Suprapubic skin (tissue), 4 donors: ENCODE measurements around the gene E2F1. TPM values are rescaled to one million over a fixed set of nuclear protein-coding genes. Genes with fewer than 3 reads are reported as not detected.

Experiments
- DNase-seq, 2 donors: peaks; one replicate each; pipeline ENCODE4 v3.0.0-alpha.2; 2019; ENCODE audit warnings: low spot score in 2 of 2
- H3K27ac ChIP-seq: fragments of 200-600 bp; sonication (generic); one replicate; pipeline ENCODE4 v1.5.1; 2019
- H3K27me3 ChIP-seq: fragments of 200-600 bp; sonication (generic); one replicate; pipeline ENCODE4 v1.5.1; 2019
- H3K36me3 ChIP-seq: fragments of 200-600 bp; sonication (generic); one replicate; pipeline ENCODE4 v1.5.1; 2019
- H3K4me1 ChIP-seq: fragments of 200-600 bp; sonication (generic); one replicate; pipeline ENCODE4 v1.5.1; 2019
- H3K4me3 ChIP-seq: fragments of 200-600 bp; sonication (generic); one replicate; pipeline ENCODE4 v1.5.1; 2019; ENCODE audit warnings: mild to moderate bottlenecking
- H3K9me3 ChIP-seq: fragments of 200-600 bp; sonication (generic); one replicate; pipeline ENCODE4 v1.5.1; 2019
- CTCF ChIP-seq, 2 donors: fragments of 200-600 bp in 1 of 2; fragments of 450-650 bp in 1 of 2; sonication (generic) in 1 of 2; IDR thresholded peaks; one replicate each; pipeline ENCODE4 v1.5.1; 2016 to 2019; ENCODE audit warnings: antibody characterized with exemption in 2 of 2, mild to moderate bottlenecking in 1 of 2, moderate library complexity in 1 of 2
- EP300 ChIP-seq: sonication (generic); formaldehyde crosslinking; IDR thresholded peaks from one replicate; pipeline ENCODE4 v1.6.1; 2017; ENCODE audit warnings: antibody characterized with exemption
- POLR2A ChIP-seq, 2 donors: fragments of 450-650 bp; IDR thresholded peaks; one replicate each; pipeline ENCODE4 v1.6.1; 2017; ENCODE audit warnings: antibody characterized with exemption in 2 of 2, mild to moderate bottlenecking in 2 of 2, moderate library complexity in 2 of 2
- POLR2AphosphoS5 ChIP-seq, 3 donors: sonication (generic); formaldehyde crosslinking; IDR thresholded peaks; one replicate each; pipeline ENCODE4 v1.6.1; 2017; ENCODE audit warnings: antibody characterized with exemption in 3 of 3
- whole genome bisulfite sequencing: methylation state at CpG from one replicate; pipeline ENCODE4 v1.1.5; 2018; 5-methylcytosine and 5-hydroxymethylcytosine counted together
- total RNA-seq, 4 donors: library from RNA; depleted of rRNA; stranded (reverse); fragments of >200 nt; gene quantifications; one replicate each; pipeline ENCODE4 v1.1.0, GENCODE V29; 2016

E2F1 gene
- total RNA-seq, 4 donors from 2014 or later, result 3.5 to 5.6 (median 4.6) TPM

- Histone ChIP-seq H3K9me3 (no peaks in the 10 kb centered on the region), H3K36me3 (no peaks in the 10 kb centered on the region), H3K4me1 (peaks cover 43% of the 10 kb centered on the region), H3K4me3 (no peak overlapping the region), H3K27me3 (no peaks in the 10 kb centered on the region), H3K27ac (peak overlapping the region; percentile 41)
- no peak for TF ChIP-seq POLR2AphosphoS5 (IDR thresholded peaks at IDR 0.05)
- no peak for TF ChIP-seq POLR2A (IDR thresholded peaks at IDR 0.05)
- TF ChIP-seq EP300, result no peak
- TF ChIP-seq CTCF (IDR thresholded peaks at IDR 0.05), result no peak
- 87% methylated on average over 8 of the region's 15 CpGs for WGBS
- no peak for DNase-seq
Observed at GRCh38 chr20:33677991-33678702, 8.0 kb downstream of the E2F1 start.

- Histone ChIP-seq H3K27ac (peak overlapping the region; percentile 91), H3K27me3 (no peaks in the 10 kb centered on the region), H3K36me3 (no peaks in the 10 kb centered on the region), H3K4me3 (no peak overlapping the region), H3K9me3 (no peaks in the 10 kb centered on the region), H3K4me1 (peaks cover 53% of the 10 kb centered on the region)
- WGBS, result 84% methylated on average over 6 of the region's 31 CpGs
- no peak for DNase-seq
- no peak for TF ChIP-seq EP300
- no peak for TF ChIP-seq POLR2A (IDR thresholded peaks at IDR 0.05)
- TF ChIP-seq POLR2AphosphoS5 (IDR thresholded peaks at IDR 0.05), result no peak
- TF ChIP-seq CTCF (IDR thresholded peaks at IDR 0.05), result no peak
Observed at GRCh38 chr20:33676652-33677645, 9.2 kb downstream of the E2F1 start.

GRCh38 chr20:33676121-33676520 is 10.1 kb downstream of the E2F1 start:
- H3K27ac ChIP-seq, result peak overlapping the region; percentile 91
- H3K27me3 ChIP-seq, result no peaks in the 10 kb centered on the region
- no peak overlapping the region for H3K4me3 ChIP-seq
- no peak for DNase-seq
- no peak for TF ChIP-seq POLR2AphosphoS5 (IDR thresholded peaks at IDR 0.05)
- no peak for TF ChIP-seq EP300
- no peak for TF ChIP-seq CTCF (IDR thresholded peaks at IDR 0.05)
- no peak for TF ChIP-seq POLR2A (IDR thresholded peaks at IDR 0.05)
- H3K9me3 ChIP-seq, result no peaks in the 10 kb centered on the region
- peaks cover 4% of the 10 kb centered on the region for H3K36me3 ChIP-seq
- H3K4me1 ChIP-seq, result peaks cover 53% of the 10 kb centered on the region
- WGBS, result 83% methylated on average over 7 of the region's 11 CpGs

GRCh38 chr20:33675136-33675959 is 10.8 kb downstream of the E2F1 start:
- Histone ChIP-seq H3K27ac (peak overlapping the region; percentile 91), H3K4me3 (peak overlapping the region; percentile 83), H3K4me1 (peaks cover 53% of the 10 kb centered on the region), H3K36me3 (peaks cover 4% of the 10 kb centered on the region), H3K9me3 (no peaks in the 10 kb centered on the region), H3K27me3 (no peaks in the 10 kb centered on the region)
- no peak for TF ChIP-seq EP300
- TF ChIP-seq POLR2AphosphoS5 (IDR thresholded peaks at IDR 0.05), result peak in 1 of 3 donors; percentile 25
- WGBS, result 32% methylated on average over 16 of the region's 16 CpGs
- no peak for DNase-seq
